Kidney epithelial cell (primary cell): ENCODE results near the gene NAPA. TPM values are rescaled to one million over a fixed set of nuclear protein-coding genes. Genes with fewer than 3 reads are reported as not detected.

Experiments
- DNase-seq: peaks from one replicate; pipeline ENCODE4 v3.0.0-alpha.2; 2010; ENCODE audit warnings: low read depth
- H3K27me3 ChIP-seq: 2 replicates; pipeline ENCODE4 v1.6.0; 2011; ENCODE audit warnings: low read length; ENCODE audit not compliant: control insufficient read depth, insufficient read depth
- H3K36me3 ChIP-seq: 2 replicates; pipeline ENCODE4 v1.5.1; 2011; ENCODE audit warnings: low read length; ENCODE audit not compliant: control insufficient read depth, insufficient read depth
- H3K4me3 ChIP-seq: 2 replicates; pipeline ENCODE4 v1.5.1; 2011; ENCODE audit warnings: low read depth, mild to moderate bottlenecking, control low read depth, low read length
- CTCF ChIP-seq: IDR thresholded peaks from 2 replicates; pipeline ENCODE4 v1.5.1; 2011; ENCODE audit warnings: mild to moderate bottlenecking, moderate library complexity, low read length, control low read depth, inconsistent platforms; ENCODE audit not compliant: insufficient read depth, poor library complexity, severe bottlenecking
- total RNA-seq: library from RNA; depleted of rRNA; stranded (reverse); fragments of >200 nt; gene quantifications from 2 replicates; pipeline ENCODE4 v1.2.3, GENCODE V29; 2015

NAPA gene
- total RNA-seq, 1 donor from 2014 or later = 127 TPM

- peaks cover 51% of the 10 kb centered on the region for H3K27me3 ChIP-seq
Observed at GRCh38 chr19:47465957-47466356, 48.9 kb downstream of the NAPA start.

GRCh38 chr19:47464675-47465419 is 50.0 kb downstream of the NAPA start:
- Histone ChIP-seq H3K4me3 (no peak overlapping the region), H3K36me3 (no peaks in the 10 kb centered on the region), H3K27me3 (peaks cover 42% of the 10 kb centered on the region)
- DNase-seq = no peak
- no peak for TF ChIP-seq CTCF

More at GRCh38 chr19:47465957-47466356, 48.9 kb downstream of the NAPA start:
- Histone ChIP-seq H3K36me3 (no peaks in the 10 kb centered on the region), H3K4me3 (no peak overlapping the region)
- no peak for DNase-seq
- TF ChIP-seq CTCF = no peak

- H3K36me3 ChIP-seq = no peaks in the 10 kb centered on the region
- no peak for DNase-seq
- H3K27me3 ChIP-seq = peaks cover 45% of the 10 kb centered on the region
- no peak for TF ChIP-seq CTCF
- no peak overlapping the region for H3K4me3 ChIP-seq
Observed at GRCh38 chr19:47461876-47462275, 53.0 kb downstream of the NAPA start.

- H3K4me3 ChIP-seq = no peak overlapping the region
- peaks cover 56% of the 10 kb centered on the region for H3K27me3 ChIP-seq
- DNase-seq = no peak
- no peaks in the 10 kb centered on the region for H3K36me3 ChIP-seq
- no peak for TF ChIP-seq CTCF
Observed at GRCh38 chr19:47459477-47459876, 55.4 kb downstream of the NAPA start.

GRCh38 chr19:47458672-47459071 is 56.2 kb downstream of the NAPA start:
- TF ChIP-seq CTCF = no peak
- DNase-seq = no peak
- Histone ChIP-seq H3K4me3 (no peak overlapping the region), H3K27me3 (peaks cover 58% of the 10 kb centered on the region), H3K36me3 (no peaks in the 10 kb centered on the region)
